HepG2 (cell line): Measurements from ENCODE around the gene ZNF860. TPM values are rescaled to one million over a fixed set of nuclear protein-coding genes. Genes with fewer than 3 reads are reported as not detected.

Experiments used
- EP300 ChIP-seq, 3 experiments: sonication (generic) in 1 of 3; formaldehyde crosslinking in 1 of 3; IDR thresholded peaks; 2 replicates each; pipeline versions ENCODE4 v1.5.1 to v1.6.1; 2011 to 2020; ENCODE audit warnings: low read depth in 2 of 3, low read length in 2 of 3, borderline replicate concordance in 1 of 3, improper control_type of control experiment in 1 of 3, mild to moderate bottlenecking in 1 of 3, missing genetic modification reagents in 1 of 3, moderate library complexity in 1 of 3
- ISL2 ChIP-seq: sonication (generic); formaldehyde crosslinking; IDR thresholded peaks from 2 replicates; pipeline ENCODE4 v1.5.0; 2020; ENCODE audit warnings: missing genetic modification reagents
- MEIS2 ChIP-seq: sonication (generic); formaldehyde crosslinking; IDR thresholded peaks from 2 replicates; pipeline ENCODE4 v1.9.0; 2021; ENCODE audit warnings: mild to moderate bottlenecking, missing genetic modification reagents
- NR2F2 ChIP-seq: IDR thresholded peaks from 2 replicates; pipeline ENCODE4 v1.6.1; 2012; ENCODE audit warnings: low read depth, inconsistent platforms, borderline replicate concordance
- RARA ChIP-seq: IDR thresholded peaks from 2 replicates; pipeline ENCODE4 v1.6.1; 2016; ENCODE audit warnings: missing genetic modification reagents, missing compliant biosample characterization
- SOX5 ChIP-seq: IDR thresholded peaks from 2 replicates; pipeline ENCODE4 v1.6.1; 2016; ENCODE audit warnings: borderline replicate concordance
- polyA plus RNA-seq, 8 experiments: library from polyadenylated mRNA; depleted of rRNA in 3 of 8; stranded (reverse) in 7 of 8; unstranded in 1 of 8; fragments of >200 nt; fragmentation: Illumina TruSeq in 4 of 8; extraction: Trizol in 4 of 8; gene quantifications; 2 replicates each; pipeline versions ENCODE4 v1.2.1 to v1.2.3, GENCODE V29; 2011 to 2016; ENCODE audit warnings: low read depth in 4 of 8, missing spikeins in 1 of 8, mixed read lengths in 1 of 8; ENCODE audit not compliant: insufficient read depth in 1 of 8
- total RNA-seq, 5 experiments: library from RNA; depleted of rRNA; stranded (reverse); fragments of >200 nt; fragmentation: Illumina TruSeq; extraction: Trizol; gene quantifications; 2 replicates each; pipeline ENCODE4 v1.2.3, GENCODE V29; 2016; ENCODE audit warnings: low read depth in 1 of 5
- TF ChIP-seq, protein P1 (sequence below): sonication (generic); formaldehyde crosslinking; IDR thresholded peaks from 2 replicates; pipeline ENCODE4 v1.5.1; 2020; ENCODE audit warnings: mild to moderate bottlenecking, missing genetic modification reagents, moderate library complexity
- TF ChIP-seq, protein P2 (sequence below): IDR thresholded peaks from 2 replicates; pipeline ENCODE4 v1.4.0; 2020; ENCODE audit warnings: mild to moderate bottlenecking, missing genetic modification reagents
- TF ChIP-seq, protein P3 (sequence below): conservative IDR thresholded peaks from 2 replicates; pipeline ENCODE4 v1.6.1; 2018; ENCODE audit warnings: missing genetic modification reagents

Gene ZNF860
- total and polyA plus RNA-seq, 2 of the 13 experiments (the other 11 are each of a cell fraction or from before 2014, with no cell fraction given): 0.55 to 0.73 TPM

DNA sequence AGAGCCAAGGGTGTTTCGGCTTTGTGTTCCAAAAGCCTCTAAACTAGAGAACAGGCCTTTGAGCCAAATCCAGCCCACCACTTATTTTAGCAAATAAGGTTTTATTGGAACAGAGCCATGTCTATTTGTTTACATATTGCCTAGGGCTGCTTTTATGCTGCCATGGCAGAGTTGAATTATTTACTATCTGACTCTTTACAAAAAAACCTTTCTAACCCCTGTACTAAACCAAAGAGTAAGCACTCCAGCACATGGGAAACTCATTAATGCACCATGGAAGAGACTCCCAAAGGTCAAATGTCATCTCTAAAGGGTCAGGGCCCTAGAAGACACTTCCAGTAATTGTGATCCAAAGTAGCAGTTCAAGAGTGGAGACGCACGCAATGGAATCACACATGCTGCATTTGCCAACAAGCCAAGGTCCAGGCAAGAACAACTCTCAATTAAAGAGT is 22.8 kb upstream of the ZNF860 start (continued):
- TF ChIP-seq, protein P1, sequence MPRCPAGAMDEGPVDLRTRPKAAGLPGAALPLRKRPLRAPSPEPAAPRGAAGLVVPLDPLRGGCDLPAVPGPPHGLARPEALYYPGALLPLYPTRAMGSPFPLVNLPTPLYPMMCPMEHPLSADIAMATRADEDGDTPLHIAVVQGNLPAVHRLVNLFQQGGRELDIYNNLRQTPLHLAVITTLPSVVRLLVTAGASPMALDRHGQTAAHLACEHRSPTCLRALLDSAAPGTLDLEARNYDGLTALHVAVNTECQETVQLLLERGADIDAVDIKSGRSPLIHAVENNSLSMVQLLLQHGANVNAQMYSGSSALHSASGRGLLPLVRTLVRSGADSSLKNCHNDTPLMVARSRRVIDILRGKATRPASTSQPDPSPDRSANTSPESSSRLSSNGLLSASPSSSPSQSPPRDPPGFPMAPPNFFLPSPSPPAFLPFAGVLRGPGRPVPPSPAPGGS (CRISPR knock-in tag): no peak
- TF ChIP-seq SOX5 (CRISPR knock-in tag) (peak; percentile 8; the same call in 1 of the 2 replicates), RARA (CRISPR knock-in tag) (peak; percentile 20; the same call in 1 of the 2 replicates), EP300 (IDR thresholded peaks at IDR 0.05; ENCODE audit: low read depth in 2 of 2, low read length in 2 of 2) (peak in 1 of 2 experiments; percentile 49; a peak in 1 of 4 replicates), EP300 (CRISPR knock-in tag; IDR thresholded peaks at IDR 0.05; ENCODE audit: borderline replicate concordance) (no peak), NR2F2 (peak; percentile 83), ISL2 (peak; percentile 68; the same call in 1 of the 2 replicates), MEIS2 (CRISPR knock-in tag) (no peak)
- TF ChIP-seq, protein P2, sequence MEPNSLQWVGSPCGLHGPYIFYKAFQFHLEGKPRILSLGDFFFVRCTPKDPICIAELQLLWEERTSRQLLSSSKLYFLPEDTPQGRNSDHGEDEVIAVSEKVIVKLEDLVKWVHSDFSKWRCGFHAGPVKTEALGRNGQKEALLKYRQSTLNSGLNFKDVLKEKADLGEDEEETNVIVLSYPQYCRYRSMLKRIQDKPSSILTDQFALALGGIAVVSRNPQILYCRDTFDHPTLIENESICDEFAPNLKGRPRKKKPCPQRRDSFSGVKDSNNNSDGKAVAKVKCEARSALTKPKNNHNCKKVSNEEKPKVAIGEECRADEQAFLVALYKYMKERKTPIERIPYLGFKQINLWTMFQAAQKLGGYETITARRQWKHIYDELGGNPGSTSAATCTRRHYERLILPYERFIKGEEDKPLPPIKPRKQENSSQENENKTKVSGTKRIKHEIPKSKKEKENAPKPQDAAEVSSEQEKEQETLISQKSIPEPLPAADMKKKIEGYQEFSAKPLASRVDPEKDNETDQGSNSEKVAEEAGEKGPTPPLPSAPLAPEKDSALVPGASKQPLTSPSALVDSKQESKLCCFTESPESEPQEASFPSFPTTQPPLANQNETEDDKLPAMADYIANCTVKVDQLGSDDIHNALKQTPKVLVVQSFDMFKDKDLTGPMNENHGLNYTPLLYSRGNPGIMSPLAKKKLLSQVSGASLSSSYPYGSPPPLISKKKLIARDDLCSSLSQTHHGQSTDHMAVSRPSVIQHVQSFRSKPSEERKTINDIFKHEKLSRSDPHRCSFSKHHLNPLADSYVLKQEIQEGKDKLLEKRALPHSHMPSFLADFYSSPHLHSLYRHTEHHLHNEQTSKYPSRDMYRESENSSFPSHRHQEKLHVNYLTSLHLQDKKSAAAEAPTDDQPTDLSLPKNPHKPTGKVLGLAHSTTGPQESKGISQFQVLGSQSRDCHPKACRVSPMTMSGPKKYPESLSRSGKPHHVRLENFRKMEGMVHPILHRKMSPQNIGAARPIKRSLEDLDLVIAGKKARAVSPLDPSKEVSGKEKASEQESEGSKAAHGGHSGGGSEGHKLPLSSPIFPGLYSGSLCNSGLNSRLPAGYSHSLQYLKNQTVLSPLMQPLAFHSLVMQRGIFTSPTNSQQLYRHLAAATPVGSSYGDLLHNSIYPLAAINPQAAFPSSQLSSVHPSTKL: 0 out of 2 replicates have a peak, but pooled peaks have one; percentile 11
- TF ChIP-seq, protein P3, sequence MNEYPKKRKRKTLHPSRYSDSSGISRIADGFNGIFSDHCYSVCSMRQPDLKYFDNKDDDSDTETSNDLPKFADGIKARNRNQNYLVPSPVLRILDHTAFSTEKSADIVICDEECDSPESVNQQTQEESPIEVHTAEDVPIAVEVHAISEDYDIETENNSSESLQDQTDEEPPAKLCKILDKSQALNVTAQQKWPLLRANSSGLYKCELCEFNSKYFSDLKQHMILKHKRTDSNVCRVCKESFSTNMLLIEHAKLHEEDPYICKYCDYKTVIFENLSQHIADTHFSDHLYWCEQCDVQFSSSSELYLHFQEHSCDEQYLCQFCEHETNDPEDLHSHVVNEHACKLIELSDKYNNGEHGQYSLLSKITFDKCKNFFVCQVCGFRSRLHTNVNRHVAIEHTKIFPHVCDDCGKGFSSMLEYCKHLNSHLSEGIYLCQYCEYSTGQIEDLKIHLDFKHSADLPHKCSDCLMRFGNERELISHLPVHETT (CRISPR knock-in tag): no peak
